B cell (primary cell): Measurements from ENCODE around the gene RHOBTB3. TPM values are rescaled to one million over a fixed set of nuclear protein-coding genes. Genes with fewer than 3 reads are reported as not detected.

Source experiments
- ATAC-seq: fragments of 200-7000 bp; cut with Tn5 transposase; one replicate; pipeline ENCODE4 v1.10.0; 2021; ENCODE audit warnings: low read depth, mild to moderate bottlenecking, moderate number of reproducible peaks, moderate library complexity
- CTCF ChIA-PET: fragments of 350-600 bp; sonication (Branson Sonifier 250); formaldehyde crosslinking; loops from one replicate; lab custom pipeline; 2021; ENCODE audit warnings: antibody characterized with exemption, inconsistent platforms; lab: Charles Lee
- POLR2A ChIA-PET: fragments of 350-600 bp; sonication (Branson Sonifier 250); formaldehyde crosslinking; loops from one replicate; lab custom pipeline; 2021; ENCODE audit warnings: antibody characterized with exemption; lab: Charles Lee
- DNase-seq: peaks from one replicate; pipeline ENCODE4 v3.0.0; 2013
- H2AFZ ChIP-seq: 2 replicates; pipeline ENCODE4 v1.6.1; 2012; ENCODE audit warnings: mild to moderate bottlenecking, low read depth, low read length; ENCODE audit not compliant: insufficient read depth, poor library complexity, severe bottlenecking
- H3K27ac ChIP-seq, 2 donors: 1 replicate in 1 of 2; 2 replicates in 1 of 2; pipeline ENCODE4 v1.5.1; 2012 to 2013; ENCODE audit warnings: low read length in 2 of 2, mild to moderate bottlenecking in 2 of 2, moderate library complexity in 1 of 2
- H3K27me3 ChIP-seq, 4 experiments: fragments of 200-600 bp in 1 of 4; sonication (generic) in 1 of 4; replicated peaks in 1 of 4; 1 replicate in 2 of 4; 2 replicates in 2 of 4; pipeline versions ENCODE4 v1.6.1 to v1.7.0; 2013 to 2016; ENCODE audit warnings: low read length in 3 of 4, mild to moderate bottlenecking in 2 of 4, mixed read lengths in 1 of 4, moderate library complexity in 1 of 4; ENCODE audit not compliant: insufficient read depth in 4 of 4, control insufficient read depth in 3 of 4; ENCODE audit errors: control extremely low read depth in 1 of 4
- H3K36me3 ChIP-seq, 2 experiments: replicated peaks in 1 of 2; 1 replicate in 1 of 2; 2 replicates in 1 of 2; pipeline versions ENCODE4 v1.6.1 to v1.7.1; 2013; ENCODE audit warnings: low read length in 1 of 2; ENCODE audit not compliant: insufficient read depth in 2 of 2, control insufficient read depth in 1 of 2; ENCODE audit errors: control extremely low read depth in 1 of 2, extremely low read depth in 1 of 2
- H3K4me1 ChIP-seq, 2 donors: fragments of 200-600 bp in 1 of 2; sonication (generic) in 1 of 2; 1 replicate in 1 of 2; 2 replicates in 1 of 2; pipeline versions ENCODE4 v1.5.1 to v1.6.1; 2013 to 2017; ENCODE audit warnings: low read length in 2 of 2; ENCODE audit not compliant: control insufficient read depth in 2 of 2, insufficient read depth in 2 of 2
- H3K4me2 ChIP-seq: replicated peaks from 2 replicates; pipeline ENCODE3; 2012; ENCODE audit warnings: mild to moderate bottlenecking, low read depth, low read length; ENCODE audit not compliant: poor library complexity, severe bottlenecking
- H3K4me3 ChIP-seq, 5 experiments: fragments of 200-600 bp in 1 of 5; sonication (generic) in 1 of 5; 1 replicate in 3 of 5; 2 replicates in 2 of 5; pipeline versions ENCODE4 v1.5.1 to v1.7.0; 2011 to 2016; ENCODE audit warnings: low read length in 4 of 5, mild to moderate bottlenecking in 4 of 5, low read depth in 2 of 5, control low read depth in 1 of 5, moderate library complexity in 1 of 5; ENCODE audit not compliant: insufficient read depth in 1 of 5; ENCODE audit errors: control extremely low read depth in 1 of 5, extremely low read depth in 1 of 5
- H3K79me2 ChIP-seq: fragments of 200-600 bp; sonication (generic); one replicate; pipeline ENCODE4 v1.6.0; 2016; ENCODE audit warnings: low read length; ENCODE audit not compliant: control insufficient read depth, insufficient read depth
- H3K9ac ChIP-seq: fragments of 200-600 bp; sonication (generic); 2 replicates; pipeline ENCODE4 v1.6.1; 2017; ENCODE audit warnings: mild to moderate bottlenecking, low read length, moderate library complexity
- H3K9me3 ChIP-seq, 3 donors: one replicate each; pipeline versions ENCODE4 v1.6.1 to v1.7.1; 2013; ENCODE audit warnings: low read length in 2 of 3; ENCODE audit not compliant: control insufficient read depth in 2 of 3, insufficient read depth in 1 of 3; ENCODE audit errors: control extremely low read depth in 1 of 3
- H4K20me1 ChIP-seq: 2 replicates; pipeline ENCODE4 v1.6.0; 2012; ENCODE audit warnings: mild to moderate bottlenecking, low read length; ENCODE audit not compliant: insufficient read depth, control insufficient read depth, poor library complexity, severe bottlenecking
- H3K27ac Mint-ChIP-seq: one replicate; pipeline ENCODE4 v1.8.0; 2021; ENCODE audit warnings: mixed read lengths
- H3K27me3 Mint-ChIP-seq: one replicate; pipeline ENCODE4 v1.8.0; 2021; ENCODE audit warnings: mixed read lengths
- H3K4me1 Mint-ChIP-seq: one replicate; pipeline ENCODE4 v1.8.0; 2021; ENCODE audit warnings: mixed read lengths
- H3K4me3 Mint-ChIP-seq: one replicate; pipeline ENCODE4 v1.8.0; 2021; ENCODE audit warnings: mixed read lengths
- H3K9me3 Mint-ChIP-seq: one replicate; pipeline ENCODE4 v1.8.0; 2022; ENCODE audit warnings: mixed read lengths; ENCODE audit not compliant: insufficient read depth
- CTCF ChIP-seq: fragments of 200-600 bp; IDR thresholded peaks from one replicate; pipeline ENCODE4 v1.8.0; 2022; ENCODE audit warnings: antibody characterized with exemption, mild to moderate bottlenecking
- EZH2 ChIP-seq: IDR thresholded peaks from 2 replicates; pipeline ENCODE4 v1.6.1; 2012; ENCODE audit warnings: borderline replicate concordance, low read depth, mild to moderate bottlenecking, moderate library complexity, low read length; ENCODE audit not compliant: insufficient read depth, poor library complexity, severe bottlenecking
- WGBS: methylation state at CpG from one replicate; pipeline ENCODE4 v1.1.5; 2013; ENCODE audit warnings: missing lambda C conversion rate; ENCODE audit not compliant: insufficient coverage; 5-methylcytosine and 5-hydroxymethylcytosine counted together
- intact Hi-C: fragments of 100-400 bp; cut with micrococcal nuclease; formaldehyde crosslinking; loops from one replicate; pipeline ENCODE4 v1.10.0; 2022
- polyA plus RNA-seq: library from polyadenylated mRNA; depleted of rRNA; stranded (reverse); fragments of >200 nt; gene quantifications from 2 replicates; pipeline ENCODE4 v1.2.3, GENCODE V29; 2012
- total RNA-seq, 2 donors: library from RNA; stranded (reverse); fragments of 120-200 nt in 1 of 2; gene quantifications; 1 replicate in 1 of 2; 2 replicates in 1 of 2; pipeline versions ENCODE4 v1.2.3 to v1.2.4, GENCODE V29; 2013 to 2022

RHOBTB3 gene
- total and polyA plus RNA-seq, 2 donors (not counting 1 experiment from before 2014, with no cell fraction given) = 1.7 to 5.0 TPM

- no peaks in the 10 kb centered on the region for H3K9me3 Mint-ChIP-seq
- no peaks in the 10 kb centered on the region for H3K4me1 ChIP-seq
- no peak within 1 kb of the TSS for H3K4me3 Mint-ChIP-seq
- no peaks in the 10 kb centered on the region for H3K79me2 ChIP-seq
- H3K27ac ChIP-seq = no peak within 1 kb of the TSS
- H3K9me3 ChIP-seq = no peaks in the 10 kb centered on the region
- H3K4me1 Mint-ChIP-seq = no peaks in the 10 kb centered on the region
- H3K27ac Mint-ChIP-seq = no peak within 1 kb of the TSS
- POLR2A ChIA-PET = no interaction called here
- no peak within 1 kb of the TSS for H2AFZ ChIP-seq
- no peaks in the 10 kb centered on the region for H3K36me3 ChIP-seq
- ATAC-seq (no peak), DNase-seq (no peak)
- CTCF ChIA-PET = no interaction called here
- H3K27me3 ChIP-seq = peaks cover 0 to 7% (median 0%) of the 10 kb centered on the region in 4 experiments
- peaks cover 17% of the 10 kb centered on the region for H3K27me3 Mint-ChIP-seq
- no peaks in the 10 kb centered on the region for H4K20me1 ChIP-seq
- no peak within 1 kb of the TSS for H3K9ac ChIP-seq
- WGBS = no CpG with 5 or more reads among the region's 1 CpG
- no peak within 1 kb of the TSS for H3K4me3 ChIP-seq
- TF ChIP-seq EZH2 (no peak), CTCF (no peak)
- intact Hi-C loops = no loop called here
- H3K4me2 ChIP-seq = no peak within 1 kb of the TSS
Measured at GRCh38 chr5:95682891-95683290, 48.2 kb upstream of the RHOBTB3 start, which contains the start of gene SPATA9. Gene SPATA9, minus strand, starts transcription at chr5:95682991. Its CDS starts 137 bp downstream, at chr5:95682854.

- Mint-ChIP-seq H3K27ac (no peak overlapping the region), H3K4me3 (no peak overlapping the region), H3K9me3 (no peaks in the 10 kb centered on the region), H3K27me3 (peaks cover 20% of the 10 kb centered on the region), H3K4me1 (no peaks in the 10 kb centered on the region)
- ChIA-PET CTCF (no interaction called here), POLR2A (no interaction called here)
- Histone ChIP-seq H3K36me3 (no peaks in the 10 kb centered on the region), H4K20me1 (no peaks in the 10 kb centered on the region), H3K27me3 (peaks cover 0 to 7% (median 0%) of the 10 kb centered on the region in 4 experiments), H3K9ac (no peak overlapping the region), H3K4me1 (no peaks in the 10 kb centered on the region), H2AFZ (no peak overlapping the region), H3K27ac (no peak overlapping the region), H3K9me3 (no peaks in the 10 kb centered on the region), H3K4me2 (no peak overlapping the region), H3K4me3 (no peak overlapping the region), H3K79me2 (no peaks in the 10 kb centered on the region)
- ATAC-seq (no peak), DNase-seq (no peak)
- no CpG with 5 or more reads among the region's 2 CpGs for WGBS
- TF ChIP-seq EZH2 (no peak), CTCF (no peak)
- intact Hi-C loops = no loop called here
Measured at GRCh38 chr5:95684361-95684760, 46.8 kb upstream of the RHOBTB3 start.
